ES-I3 (cell line): ENCODE measurements around the gene MPLKIP.
A peak's percentile ranks its signal among the peaks of the same experiment; 100 is the strongest.
"Not testable (repeated sequence)": the region's sequence is repeated elsewhere in the genome, so short reads cannot be mapped to it uniquely, and the experiment has no call there.

Experiments used
- H3K36me3 ChIP-seq: 2 replicates; pipeline ENCODE4 v1.6.1; 2013; ENCODE audit warnings: mild to moderate bottlenecking, low read length, control low read depth, moderate library complexity; ENCODE audit not compliant: insufficient read depth
- H3K4me1 ChIP-seq: 2 replicates; pipeline ENCODE4 v1.6.1; 2013; ENCODE audit warnings: mild to moderate bottlenecking, control low read depth, low read length; ENCODE audit not compliant: insufficient read depth
- H3K9ac ChIP-seq: 2 replicates; pipeline ENCODE4 v1.6.1; 2013; ENCODE audit warnings: low read depth, mild to moderate bottlenecking, low read length, moderate library complexity
- H3K9me3 ChIP-seq: 2 replicates; pipeline ENCODE4 v1.6.1; 2013; ENCODE audit warnings: mild to moderate bottlenecking, low read length, moderate library complexity; ENCODE audit not compliant: control insufficient read depth, insufficient read depth

MPLKIP gene

DNA sequence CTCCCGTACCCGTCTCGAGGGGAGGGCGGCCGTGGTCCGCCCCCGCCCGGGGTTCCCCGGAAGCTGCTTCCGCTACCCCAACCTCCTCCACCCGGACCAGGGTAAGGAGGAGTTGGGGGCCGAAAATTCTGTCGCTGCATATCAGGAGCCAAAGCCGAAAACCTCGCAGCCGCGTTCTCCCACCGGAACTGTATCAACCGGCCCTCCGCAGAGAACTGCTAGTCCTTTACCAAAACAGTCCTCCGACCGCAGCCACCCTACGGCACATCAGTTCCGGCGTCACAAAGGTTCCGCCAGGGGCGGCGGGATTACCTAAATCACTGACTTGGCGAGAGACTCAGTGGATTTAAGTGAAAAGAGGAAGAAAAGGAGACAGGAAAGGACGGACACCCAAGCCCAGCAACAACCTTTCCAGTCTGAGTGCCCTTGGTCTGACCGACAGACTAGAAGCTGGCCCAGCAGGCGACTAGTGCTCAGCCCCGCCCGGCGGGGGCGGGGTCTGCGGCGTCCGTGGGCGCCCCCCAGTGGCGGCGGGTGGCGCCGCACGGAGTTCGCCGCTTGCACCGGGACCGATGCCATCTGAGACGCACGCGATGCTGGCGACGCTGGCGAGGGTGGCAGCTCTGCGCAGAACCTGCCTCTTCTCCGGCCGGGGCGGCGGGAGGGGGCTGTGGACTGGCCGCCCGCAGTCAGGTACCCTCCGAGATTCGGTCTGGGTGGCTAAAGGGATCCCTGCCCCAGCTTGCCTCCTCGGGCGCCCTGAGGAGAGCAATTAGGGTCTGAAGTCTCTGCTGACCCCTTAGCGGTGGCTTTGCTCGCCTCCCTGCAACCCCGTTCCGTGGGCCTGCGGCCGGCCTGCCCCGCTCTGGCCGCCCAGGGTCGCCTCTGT, at the start of gene MPLKIP, which contains the start of gene SUGCT:
Gene MPLKIP, minus strand, starts transcription at position 195 of the 889 bp plus-strand sequence. Its CDS starts 55 bp downstream, at position 140.
Gene SUGCT, plus strand, starts transcription at position 578 of the 889 bp plus-strand sequence.
- Histone ChIP-seq H3K36me3 (peaks cover 2% of the 10 kb centered on the region; the same call in 1 of the 2 replicates), H3K4me1 (no peaks in the 10 kb centered on the region), H3K9me3 (no peaks in the 10 kb centered on the region), H3K9ac (peak within 1 kb of the TSS; percentile 86)

DNA sequence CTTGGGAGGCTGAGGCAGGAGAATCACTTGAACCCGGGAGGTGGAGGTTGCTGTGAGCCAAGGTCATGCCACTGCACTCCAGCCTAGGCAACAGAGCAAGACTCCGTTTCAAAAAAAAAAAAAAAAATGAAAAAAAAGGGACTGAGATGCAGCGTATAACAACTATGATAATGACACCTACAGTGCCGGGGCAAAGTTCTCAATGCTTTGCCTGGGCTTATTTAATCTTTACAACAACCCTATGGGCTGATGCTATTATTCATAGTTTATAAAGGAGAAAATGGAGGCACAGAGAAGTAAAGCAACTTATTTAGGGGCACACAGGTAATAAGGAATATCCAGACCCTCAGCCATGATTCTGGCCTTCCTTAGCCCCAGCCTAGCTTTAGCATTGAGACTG, 48.0 kb upstream of the MPLKIP start:
- Histone ChIP-seq H3K36me3 (no peaks in the 10 kb centered on the region), H3K9me3 (no peaks in the 10 kb centered on the region), H3K4me1 (no peaks in the 10 kb centered on the region), H3K9ac (no peak overlapping the region)

DNA sequence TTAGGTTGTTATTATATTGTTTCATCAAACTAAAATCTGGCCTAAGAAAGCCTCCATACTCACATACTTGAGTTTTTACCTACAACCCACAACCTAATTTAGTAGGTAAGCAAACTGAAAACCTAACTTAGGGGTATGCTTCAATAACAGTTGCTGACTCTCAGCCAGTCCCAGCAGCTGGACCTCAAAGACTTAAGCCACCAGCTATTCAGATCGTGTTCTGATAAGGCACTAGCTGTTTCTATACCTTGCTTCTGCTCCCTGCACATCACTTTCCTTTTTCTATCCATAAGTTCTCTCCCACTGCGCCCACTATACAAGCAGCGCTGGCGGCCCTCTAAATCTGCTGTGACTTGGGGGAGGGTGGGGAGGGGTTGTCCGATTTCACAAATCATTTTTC, 42.6 kb upstream of the MPLKIP start:
- Histone ChIP-seq H3K4me1 (no peaks in the 10 kb centered on the region), H3K9me3 (no peaks in the 10 kb centered on the region), H3K36me3 (no peaks in the 10 kb centered on the region), H3K9ac (no peak overlapping the region)

DNA sequence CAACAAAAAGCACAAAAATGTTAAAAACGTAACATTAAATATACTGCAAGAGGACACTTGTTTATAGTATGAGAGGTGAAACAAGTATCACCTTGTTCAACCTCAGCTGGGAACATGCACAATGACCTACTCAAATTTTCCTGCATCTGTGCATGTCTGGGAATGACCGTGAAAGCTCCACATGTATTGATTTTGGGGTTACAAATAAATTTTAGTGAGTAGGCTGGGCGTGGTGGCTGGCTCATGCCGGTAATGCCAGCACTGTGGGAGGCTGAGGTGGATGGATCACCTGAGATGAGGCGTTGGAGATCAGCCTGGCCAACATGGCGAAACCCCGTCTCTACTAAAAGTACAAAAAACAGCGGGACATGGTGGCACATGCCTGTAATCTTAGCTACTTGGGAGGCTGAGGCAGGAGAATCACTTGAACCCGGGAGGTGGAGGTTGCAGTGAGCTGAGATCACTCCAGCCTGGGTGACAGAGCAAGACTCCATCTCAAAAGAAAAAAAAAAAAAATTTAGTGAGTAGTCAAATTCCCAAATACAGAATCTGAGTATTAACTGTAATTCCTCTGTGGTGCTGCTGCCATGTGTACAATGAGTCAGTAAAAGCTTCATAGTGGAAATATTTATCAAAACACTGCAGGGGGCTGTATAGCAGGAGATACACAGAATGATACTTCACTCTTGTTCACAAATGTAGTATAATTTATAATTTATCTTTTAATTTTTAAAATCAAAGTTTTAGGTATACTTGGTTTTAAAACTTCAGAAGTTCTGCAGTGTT, 41.5 kb upstream of the MPLKIP start:
- Histone ChIP-seq H3K4me1 (no peaks in the 10 kb centered on the region), H3K9me3 (no peaks in the 10 kb centered on the region), H3K36me3 (no peaks in the 10 kb centered on the region), H3K9ac (no peak overlapping the region)

DNA sequence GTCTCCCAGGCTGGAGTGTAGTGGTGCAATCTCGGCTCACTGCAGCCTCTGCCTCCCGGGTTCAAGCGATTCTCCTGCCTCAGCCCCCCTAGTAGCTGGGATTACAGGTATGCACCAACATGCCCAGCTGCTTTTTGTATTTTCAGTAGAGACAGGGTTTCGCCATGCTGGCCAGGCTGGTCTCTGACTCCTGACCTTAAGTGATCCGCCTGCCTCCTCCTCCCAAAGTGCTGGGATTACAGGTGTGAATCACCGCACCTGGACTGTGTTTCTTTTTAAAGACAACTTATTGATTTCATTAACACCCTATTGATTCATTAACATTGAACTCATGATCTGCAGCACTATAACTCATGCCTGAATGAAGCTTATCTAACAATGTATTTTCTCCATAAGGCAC, 40.8 kb upstream of the MPLKIP start:
- not testable (repeated sequence) for H3K4me1 ChIP-seq, H3K36me3 ChIP-seq, H3K9me3 ChIP-seq, H3K9ac ChIP-seq

DNA sequence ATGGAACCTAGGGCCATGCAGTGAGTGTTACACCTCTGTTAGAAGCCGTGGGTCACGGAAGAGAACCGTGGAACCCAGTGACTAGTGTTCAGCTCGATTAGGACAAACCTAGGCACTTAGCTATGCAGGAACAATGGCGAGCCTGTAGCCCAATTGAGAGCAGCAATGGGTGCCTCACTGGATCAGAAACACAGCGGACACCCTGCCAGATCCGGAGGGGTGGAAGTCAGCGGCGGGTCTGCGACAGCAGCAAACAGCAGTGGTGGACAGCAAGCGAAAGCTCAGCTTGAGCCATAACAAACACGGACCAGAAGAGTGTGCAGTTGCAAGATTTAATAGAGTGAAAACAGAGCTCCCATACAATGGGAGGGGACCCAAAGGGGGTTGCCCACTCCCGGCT, 38.7 kb upstream of the MPLKIP start:
- not testable (repeated sequence) for H3K9ac ChIP-seq

DNA sequence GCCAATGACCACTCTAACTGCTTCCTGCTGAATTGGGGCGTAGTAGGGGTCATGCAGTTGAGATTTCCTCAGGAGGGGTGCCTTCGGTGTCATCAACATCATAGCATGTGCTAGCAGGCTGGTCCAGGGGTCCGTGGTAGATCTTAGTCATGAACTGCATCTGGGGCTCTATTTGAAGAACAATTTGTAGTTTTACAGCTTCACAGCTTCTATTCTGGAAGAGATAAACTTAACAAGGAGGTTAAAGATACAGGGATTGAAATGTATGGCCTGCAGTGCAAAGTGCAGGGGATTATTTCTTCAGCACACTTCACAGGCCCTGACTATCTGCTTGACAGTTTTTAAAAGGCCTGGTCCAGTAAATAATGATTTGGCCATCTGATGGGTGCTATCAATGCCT, 33.8 kb upstream of the MPLKIP start:
- H3K9ac ChIP-seq, H3K36me3 ChIP-seq, H3K4me1 ChIP-seq, H3K9me3 ChIP-seq: not testable (repeated sequence)

More for the DNA sequence above, 38.7 kb upstream of the MPLKIP start:
- not testable (repeated sequence) for H3K36me3 ChIP-seq, H3K9me3 ChIP-seq, H3K4me1 ChIP-seq

DNA sequence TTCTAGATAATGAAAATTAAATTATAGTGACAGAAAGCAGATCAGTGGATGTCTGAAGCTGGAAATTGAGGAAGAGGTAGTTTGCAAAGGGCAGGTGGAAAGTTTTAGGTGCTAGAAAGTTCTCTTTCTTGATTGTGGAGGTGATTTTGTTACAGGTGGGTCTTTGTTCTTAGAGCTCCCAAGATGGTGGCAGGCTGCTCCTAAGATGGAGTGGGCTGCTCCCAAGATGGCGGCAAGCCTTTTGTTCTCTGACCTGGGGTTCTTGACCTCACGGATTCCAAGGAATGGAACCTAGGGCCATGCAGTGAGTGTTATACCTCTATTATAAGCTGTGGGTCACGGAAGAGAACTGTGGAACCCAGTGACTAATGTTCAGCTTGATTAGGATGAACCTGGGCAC, 32.9 kb upstream of the MPLKIP start:
- H3K4me1 ChIP-seq, result no peaks in the 10 kb centered on the region
- H3K9me3 ChIP-seq, result no peaks in the 10 kb centered on the region
- H3K9ac ChIP-seq, result no peak overlapping the region
- no peaks in the 10 kb centered on the region for H3K36me3 ChIP-seq

DNA sequence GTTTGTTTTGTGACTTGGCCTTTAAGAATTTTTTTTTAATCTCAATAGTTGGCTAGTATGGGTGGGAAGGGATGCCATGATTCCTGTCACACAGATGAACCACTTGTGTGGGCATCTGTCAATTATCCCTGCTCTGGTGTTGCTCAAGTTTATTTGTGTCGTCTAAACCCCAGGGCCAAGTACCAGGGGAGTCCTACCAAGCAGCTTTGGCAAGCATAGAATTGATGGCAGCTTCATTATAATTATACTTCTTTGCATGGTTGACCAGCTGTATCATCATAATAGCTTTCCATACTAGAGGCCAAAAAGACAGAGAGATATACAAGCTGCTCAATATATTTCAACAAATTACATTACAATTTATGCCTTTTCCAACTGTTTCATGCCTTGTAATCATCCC, 30.8 kb upstream of the MPLKIP start:
- no peaks in the 10 kb centered on the region for H3K9me3 ChIP-seq
- H3K4me1 ChIP-seq, result no peaks in the 10 kb centered on the region
- H3K36me3 ChIP-seq, result no peaks in the 10 kb centered on the region
- H3K9ac ChIP-seq, result no peak overlapping the region

DNA sequence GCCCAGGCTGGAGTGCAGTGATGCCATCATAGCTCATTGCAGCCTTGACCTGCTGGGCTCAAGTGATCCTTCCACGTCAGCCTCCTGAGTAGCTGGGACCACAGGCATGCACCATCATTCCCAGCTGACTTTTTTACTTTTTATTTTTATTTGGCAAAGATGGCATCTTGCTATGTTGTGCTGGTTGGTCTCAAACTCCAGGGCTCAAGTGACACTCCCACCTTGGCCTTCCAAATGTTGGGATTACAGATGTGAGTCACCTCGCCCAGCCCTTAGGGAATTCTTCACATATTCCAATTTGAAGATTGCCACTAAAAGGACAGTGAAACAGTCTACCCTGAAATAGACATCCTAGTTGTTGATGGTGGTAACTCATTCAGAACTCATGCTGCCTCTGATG, 28.1 kb upstream of the MPLKIP start:
- no peaks in the 10 kb centered on the region for H3K4me1 ChIP-seq
- H3K36me3 ChIP-seq, result no peaks in the 10 kb centered on the region
- H3K9me3 ChIP-seq, result no peaks in the 10 kb centered on the region
- no peak overlapping the region for H3K9ac ChIP-seq

DNA sequence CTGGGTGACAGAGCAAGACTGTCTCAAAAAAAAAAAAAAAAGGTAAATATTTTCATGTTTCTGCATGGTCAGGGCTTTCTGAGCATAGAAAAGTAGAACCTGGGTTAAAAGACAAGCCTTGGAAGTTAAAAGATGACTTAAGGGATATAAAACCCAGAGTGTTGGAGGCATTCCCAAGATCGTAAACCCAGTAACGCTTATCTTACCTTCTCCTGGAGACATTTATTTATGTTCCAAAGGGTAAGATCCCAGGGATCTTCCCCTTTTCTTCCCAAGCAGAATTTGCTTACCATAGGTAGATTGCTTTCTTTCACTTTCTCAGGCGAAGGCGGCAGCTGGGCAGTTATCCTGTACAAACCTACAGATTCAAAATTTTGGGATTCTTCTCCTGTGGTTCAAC, 22.6 kb upstream of the MPLKIP start:
- H3K9ac ChIP-seq, result no peak overlapping the region
- H3K36me3 ChIP-seq, result no peaks in the 10 kb centered on the region
- H3K4me1 ChIP-seq, result no peaks in the 10 kb centered on the region
- no peaks in the 10 kb centered on the region for H3K9me3 ChIP-seq

DNA sequence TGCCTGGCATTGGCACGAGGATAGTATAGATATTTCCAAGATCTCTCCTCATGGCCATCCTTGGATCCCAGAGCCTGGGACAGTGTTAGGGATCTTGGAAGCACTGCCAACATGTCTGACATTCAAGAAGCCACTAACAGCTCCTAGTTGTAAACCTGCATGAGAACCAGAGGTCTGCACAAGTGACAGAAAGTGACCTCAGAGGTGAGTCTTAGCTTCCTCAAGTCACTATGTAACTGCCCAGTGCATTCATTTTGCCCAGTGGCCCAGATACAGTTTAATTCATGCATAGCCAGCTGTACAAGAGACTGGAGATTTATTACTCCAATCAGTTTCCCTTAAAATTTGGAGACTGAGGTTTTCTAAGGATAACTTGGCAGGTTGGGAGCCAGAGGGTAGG, 17.1 kb upstream of the MPLKIP start:
- H3K9ac ChIP-seq, result no peak overlapping the region
- H3K36me3 ChIP-seq, result no peaks in the 10 kb centered on the region
- H3K9me3 ChIP-seq, result no peaks in the 10 kb centered on the region
- H3K4me1 ChIP-seq, result 0 out of 2 replicates have a peak, but pooled peaks cover 7% of the 10 kb centered on the region

DNA sequence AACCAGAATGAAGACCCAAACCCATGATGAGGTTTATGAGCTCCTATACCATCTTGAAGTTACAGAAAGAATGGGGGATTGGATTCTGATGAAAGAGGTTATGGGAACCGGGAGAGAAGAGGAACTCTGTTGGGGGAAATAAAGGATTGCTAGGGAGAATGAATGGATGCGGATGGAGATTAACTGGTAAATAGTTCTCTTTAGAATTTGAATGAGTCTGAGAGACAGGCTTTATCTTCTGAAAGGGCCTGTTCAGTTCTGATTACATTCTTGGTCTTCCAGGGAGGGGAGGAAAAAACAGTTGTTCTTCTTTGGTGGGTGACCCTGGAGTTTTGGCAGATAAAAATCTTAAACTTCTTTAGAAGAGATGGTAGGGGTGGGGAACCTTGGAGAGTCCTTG, 14.2 kb upstream of the MPLKIP start:
- H3K9ac ChIP-seq, result no peak overlapping the region

DNA sequence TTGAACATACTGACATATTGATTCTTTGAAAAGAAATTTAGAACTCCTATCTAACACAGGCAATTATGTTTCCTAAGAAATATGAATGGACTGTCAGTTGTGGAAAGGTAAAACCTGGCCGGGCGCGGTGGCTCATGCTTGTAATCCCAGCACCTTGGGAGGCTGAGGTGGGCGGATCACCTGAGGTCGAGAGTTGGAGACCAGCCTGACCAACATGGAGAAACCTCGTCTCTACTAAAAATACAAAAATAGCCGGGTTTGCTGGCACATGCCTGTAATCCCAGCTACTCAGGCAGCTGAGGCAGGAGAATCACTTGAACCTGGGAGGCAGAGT, 13.8 kb upstream of the MPLKIP start:
- not testable (repeated sequence) for H3K4me1 ChIP-seq, H3K9ac ChIP-seq, H3K36me3 ChIP-seq, H3K9me3 ChIP-seq

More for the DNA sequence above, 14.2 kb upstream of the MPLKIP start:
- no peaks in the 10 kb centered on the region; the same call in 1 of the 2 replicates for H3K9me3 ChIP-seq
- H3K4me1 ChIP-seq, result 0 out of 2 replicates have a peak, but pooled peaks cover 7% of the 10 kb centered on the region
- H3K36me3 ChIP-seq, result no peaks in the 10 kb centered on the region
